Spleen (tissue), 11 donors: Measurements from ENCODE around the gene HSPA4L. TPM values are rescaled to one million over a fixed set of nuclear protein-coding genes. Genes with fewer than 3 reads are reported as not detected.

Experiments
- DNase-seq: peaks from one replicate; pipeline ENCODE4 v3.0.0-alpha.2; 2020
- H3K27ac ChIP-seq, 8 donors: fragments of 200-600 bp; sonication (generic) in 7 of 8; 1 replicate in 4 of 8; 2 replicates in 4 of 8; pipeline versions ENCODE4 v1.5.0 to v1.8.0; 2016 to 2021; ENCODE audit warnings: inconsistent platforms in 4 of 8, mild to moderate bottlenecking in 4 of 8, moderate library complexity in 1 of 8
- H3K27me3 ChIP-seq, 7 donors: fragments of 200-600 bp; sonication (generic) in 6 of 7; replicated peaks in 1 of 7; 1 replicate in 4 of 7; 2 replicates in 3 of 7; pipeline versions ENCODE4 v1.5.0 to v1.8.0; 2016 to 2021; ENCODE audit warnings: inconsistent platforms in 3 of 7, mild to moderate bottlenecking in 1 of 7
- H3K36me3 ChIP-seq, 6 donors: fragments of 200-600 bp; sonication (generic) in 5 of 6; 1 replicate in 4 of 6; 2 replicates in 2 of 6; pipeline versions ENCODE4 v1.5.0 to v1.8.0; 2016 to 2021; ENCODE audit warnings: inconsistent platforms in 2 of 6
- H3K4me1 ChIP-seq, 6 donors: fragments of 200-600 bp; sonication (generic) in 5 of 6; 1 replicate in 3 of 6; 2 replicates in 3 of 6; pipeline versions ENCODE4 v1.5.0 to v1.8.0; 2016 to 2021; ENCODE audit warnings: inconsistent platforms in 3 of 6
- H3K4me3 ChIP-seq, 8 donors: fragments of 200-600 bp; sonication (generic) in 7 of 8; 1 replicate in 4 of 8; 2 replicates in 4 of 8; pipeline versions ENCODE4 v1.5.0 to v1.8.0; 2016 to 2021; ENCODE audit warnings: inconsistent platforms in 4 of 8, mild to moderate bottlenecking in 4 of 8, moderate library complexity in 2 of 8
- H3K9me3 ChIP-seq, 8 donors: fragments of 200-600 bp; sonication (generic) in 7 of 8; 1 replicate in 4 of 8; 2 replicates in 4 of 8; pipeline versions ENCODE4 v1.5.0 to v1.8.0; 2016 to 2021; ENCODE audit warnings: inconsistent platforms in 4 of 8
- POLR2A ChIP-seq, 3 donors: fragments of 450-650 bp; IDR thresholded peaks; one replicate each; pipeline ENCODE4 v1.5.1; 2017; ENCODE audit warnings: antibody characterized with exemption in 3 of 3, mild to moderate bottlenecking in 1 of 3
- POLR2AphosphoS5 ChIP-seq, 3 donors: sonication (generic); formaldehyde crosslinking; IDR thresholded peaks; one replicate each; pipeline ENCODE4 v1.5.1; 2017; ENCODE audit warnings: antibody characterized with exemption in 3 of 3
- WGBS, 5 donors: extraction: QIAGEN DNeasy Blood & Tissue Kit in 3 of 5; methylation state at CpG; one replicate each; pipeline versions ENCODE4 v1.1.5 to v1.1.7; 2013 to 2018; 5-methylcytosine and 5-hydroxymethylcytosine counted together
- intact Hi-C: fragments of 100-400 bp; cut with DNase I; formaldehyde crosslinking; loops from one replicate; pipeline ENCODE4 v1.15.0; 2023; ENCODE audit warnings: low total_unique reads
- polyA plus RNA-seq, 3 donors: library from polyadenylated mRNA; stranded (reverse); fragments of 200-250 nt; gene quantifications; one replicate each; pipeline ENCODE4 v1.2.1, GENCODE V29; 2013
- total RNA-seq, 7 donors: library from RNA; depleted of rRNA in 3 of 7; stranded (reverse); fragments of >200 nt in 3 of 7; fragmentation: NEBNext Ultra II Directional in 4 of 7; extraction: Animal tissue kit (Norgen Biotek cat#: 25700) in 4 of 7; gene quantifications; one replicate each; pipeline versions ENCODE4 v1.1.0 to v1.2.1, GENCODE V29; 2016 to 2021
- TF ChIP-seq, protein P1 (sequence below), 11 experiments: fragments of 200-600 bp in 7 of 11; fragments of 450-650 bp in 4 of 11; sonication (generic) in 4 of 11; IDR thresholded peaks in 8 of 11; conservative IDR thresholded peaks in 3 of 11; 1 replicate in 7 of 11; 2 replicates in 4 of 11; pipeline versions ENCODE4 v1.4.0 to v1.8.0; 2016 to 2021; ENCODE audit warnings: antibody characterized with exemption in 11 of 11, inconsistent platforms in 4 of 11, mild to moderate bottlenecking in 1 of 11
- donor health status: healthy with polysubstance abuse.
- donor health status: DM: no; HTN: no; CAD: no; lungs with moderate emphysema.
- donor health status: DM: no; HTN: no; CAD: no.
- donor health status: Bipolar disorder and iron deficiency.
- donor health status: healthy.
- donor health status: DM: no; HTN: no; CAD: no.
- donor health status: DM: yes; HTN: yes; CAD: no.

The HSPA4L gene
- total and polyA plus RNA-seq, 10 donors = 0.13 to 4.1 (median 2.5) TPM

GRCh38 chr4:127844601-127845116, 62.5 kb downstream of the HSPA4L start:
- Histone ChIP-seq H3K4me3 (no peak overlapping the region), H3K27me3 (no peaks in the 10 kb centered on the region), H3K9me3 (peaks cover under 1 to 39% (median 37%) of the 10 kb centered on the region in 8 donors), H3K27ac (no peak overlapping the region), H3K36me3 (peaks cover 0 to 22% (median 0%) of the 10 kb centered on the region in 6 donors), H3K4me1 (no peaks in the 10 kb centered on the region)
- intact Hi-C loops = no loop called here
- 90 to 97% (median 94%) methylated on average over 4 to 5 of the region's 5 CpGs for WGBS, 5 donors
- no peak for DNase-seq
- TF ChIP-seq POLR2A (IDR thresholded peaks at IDR 0.05) = no peak
- no peak for TF ChIP-seq POLR2AphosphoS5 (IDR thresholded peaks at IDR 0.05)
- TF ChIP-seq, protein P1, sequence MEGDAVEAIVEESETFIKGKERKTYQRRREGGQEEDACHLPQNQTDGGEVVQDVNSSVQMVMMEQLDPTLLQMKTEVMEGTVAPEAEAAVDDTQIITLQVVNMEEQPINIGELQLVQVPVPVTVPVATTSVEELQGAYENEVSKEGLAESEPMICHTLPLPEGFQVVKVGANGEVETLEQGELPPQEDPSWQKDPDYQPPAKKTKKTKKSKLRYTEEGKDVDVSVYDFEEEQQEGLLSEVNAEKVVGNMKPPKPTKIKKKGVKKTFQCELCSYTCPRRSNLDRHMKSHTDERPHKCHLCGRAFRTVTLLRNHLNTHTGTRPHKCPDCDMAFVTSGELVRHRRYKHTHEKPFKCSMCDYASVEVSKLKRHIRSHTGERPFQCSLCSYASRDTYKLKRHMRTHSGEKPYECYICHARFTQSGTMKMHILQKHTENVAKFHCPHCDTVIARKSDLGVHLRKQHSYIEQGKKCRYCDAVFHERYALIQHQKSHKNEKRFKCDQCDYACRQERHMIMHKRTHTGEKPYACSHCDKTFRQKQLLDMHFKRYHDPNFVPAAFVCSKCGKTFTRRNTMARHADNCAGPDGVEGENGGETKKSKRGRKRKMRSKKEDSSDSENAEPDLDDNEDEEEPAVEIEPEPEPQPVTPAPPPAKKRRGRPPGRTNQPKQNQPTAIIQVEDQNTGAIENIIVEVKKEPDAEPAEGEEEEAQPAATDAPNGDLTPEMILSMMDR (IDR thresholded peaks at IDR 0.05 in 8 of 11, conservative IDR thresholded peaks at IDR 0.05 in 3 of 11) = no peak

DNA sequence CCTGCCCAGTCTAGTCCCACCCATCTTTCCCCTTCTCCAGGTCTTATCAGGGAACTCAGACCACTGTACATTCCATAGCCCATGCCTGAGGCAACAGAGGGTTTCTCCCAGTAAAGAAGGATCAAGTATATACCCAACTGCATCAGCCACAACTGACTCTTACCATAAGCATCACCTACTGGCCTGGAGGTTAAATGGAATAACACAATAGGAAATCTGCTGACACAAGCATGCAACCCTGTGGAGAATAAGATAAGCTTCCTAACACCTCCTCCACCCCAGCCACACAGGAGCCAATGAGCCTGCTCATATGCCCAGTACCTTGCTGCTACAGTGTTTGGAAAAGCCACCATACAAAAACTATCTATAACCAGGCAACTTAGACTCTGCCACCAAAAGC, 63.9 kb downstream of the HSPA4L start:
- intact Hi-C loops = no loop called here
- no peak for DNase-seq
- Histone ChIP-seq H3K9me3 (peaks cover 5 to 53% (median 51%) of the 10 kb centered on the region in 8 donors), H3K27ac (no peak overlapping the region), H3K4me3 (no peak overlapping the region), H3K27me3 (no peaks in the 10 kb centered on the region), H3K4me1 (no peaks in the 10 kb centered on the region), H3K36me3 (peaks cover 0 to 22% (median 0%) of the 10 kb centered on the region in 6 donors)
- TF ChIP-seq, protein P1 (IDR thresholded peaks at IDR 0.05 in 8 of 11, conservative IDR thresholded peaks at IDR 0.05 in 3 of 11) = no peak
- TF ChIP-seq POLR2AphosphoS5 (IDR thresholded peaks at IDR 0.05) (no peak), POLR2A (IDR thresholded peaks at IDR 0.05) (no peak)

GRCh38 chr4:127846765-127847164, 64.6 kb downstream of the HSPA4L start:
- no peak overlapping the region for H3K4me3 ChIP-seq
- 91 to 97% (median 94%) methylated on average over 1 of the region's 1 CpG for WGBS, 5 donors
- H3K36me3 ChIP-seq = peaks cover 0 to 22% (median 0%) of the 10 kb centered on the region in 6 donors
- DNase-seq = no peak
- peaks cover 5 to 60% (median 58%) of the 10 kb centered on the region in 8 donors for H3K9me3 ChIP-seq
- TF ChIP-seq POLR2AphosphoS5 (IDR thresholded peaks at IDR 0.05) = no peak
- TF ChIP-seq POLR2A (IDR thresholded peaks at IDR 0.05) = no peak
- TF ChIP-seq, protein P1 (IDR thresholded peaks at IDR 0.05 in 8 of 11, conservative IDR thresholded peaks at IDR 0.05 in 3 of 11) = no peak
- intact Hi-C loops = no loop called here
- H3K4me1 ChIP-seq = no peaks in the 10 kb centered on the region
- no peaks in the 10 kb centered on the region for H3K27me3 ChIP-seq
- H3K27ac ChIP-seq = no peak overlapping the region

DNA sequence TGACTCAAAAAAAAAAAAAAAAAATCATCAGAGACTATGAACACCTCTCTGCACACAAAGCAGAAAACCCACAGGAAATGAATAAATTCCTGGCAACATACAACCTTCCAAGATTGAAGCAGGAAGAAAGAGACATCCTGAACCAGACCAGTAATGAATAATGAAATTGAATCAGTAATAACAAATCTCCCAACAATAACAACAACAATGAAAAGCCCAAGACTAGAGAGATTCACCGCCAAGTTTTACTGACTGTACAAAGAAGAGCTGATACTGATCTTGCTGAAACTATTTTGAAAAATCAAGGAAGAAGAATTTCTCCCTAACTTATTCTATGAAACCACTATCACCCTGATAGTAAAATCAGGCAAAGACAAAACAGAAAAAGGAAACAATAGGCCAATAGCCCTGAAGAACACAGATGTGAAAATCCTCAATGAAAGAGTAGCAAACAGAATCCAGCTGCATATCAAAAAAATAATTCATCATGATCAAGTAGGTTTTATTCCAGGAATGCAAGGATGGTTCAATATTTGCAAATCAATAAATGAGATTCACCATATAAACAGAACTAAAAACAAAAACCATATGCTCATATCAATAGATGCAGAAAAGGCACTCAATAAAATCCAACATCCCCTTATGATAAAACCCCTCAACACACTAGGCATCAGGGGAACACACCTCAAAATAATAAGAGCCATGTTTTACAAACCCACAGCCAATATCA, 67.5 kb downstream of the HSPA4L start:
- Histone ChIP-seq H3K27me3 (no peaks in the 10 kb centered on the region), H3K4me1 (no peaks in the 10 kb centered on the region), H3K36me3 (peaks cover 0 to 8% (median 0%) of the 10 kb centered on the region in 6 donors), H3K4me3 (no peak overlapping the region), H3K9me3 (peaks cover 5 to 88% (median 87%) of the 10 kb centered on the region in 8 donors), H3K27ac (no peak overlapping the region)
- intact Hi-C loops = no loop called here
- DNase-seq = no peak
- 83 to 100% (median 95%) methylated on average over 1 of the region's 1 CpG for WGBS, 5 donors
- TF ChIP-seq POLR2A (IDR thresholded peaks at IDR 0.05) (no peak), POLR2AphosphoS5 (IDR thresholded peaks at IDR 0.05) (no peak)
- TF ChIP-seq, protein P1 (IDR thresholded peaks at IDR 0.05 in 8 of 11, conservative IDR thresholded peaks at IDR 0.05 in 3 of 11) = no peak
